Measurements from ENCODE around the gene DCAKD.

GRCh38 chr17:45009676-45010467 is 41.6 kb downstream of the DCAKD start:
- TF ChIP-seq ZNF274 (IDR thresholded peaks at IDR 0.05; ENCODE audit: low read depth, low read length) (no peak), SUZ12 (IDR thresholded peaks at IDR 0.05; ENCODE audit: extremely low read depth, insufficient read depth, insufficient read length) (no peak), YY1 (IDR thresholded peaks at IDR 0.05; ENCODE audit: insufficient read depth, insufficient read length) (no peak)
